Epidermal melanocyte (primary cell): ENCODE measurements around the gene ZNF385A.
"Not testable (repeated sequence)": the region's sequence is repeated elsewhere in the genome, so short reads cannot be mapped to it uniquely, and the experiment has no call there.

Experiments
- DNase-seq: peaks from one replicate; pipeline ENCODE4 v3.0.0; 2011; ENCODE audit warnings: low spot score; ENCODE audit not compliant: insufficient read length

The ZNF385A gene

DNA sequence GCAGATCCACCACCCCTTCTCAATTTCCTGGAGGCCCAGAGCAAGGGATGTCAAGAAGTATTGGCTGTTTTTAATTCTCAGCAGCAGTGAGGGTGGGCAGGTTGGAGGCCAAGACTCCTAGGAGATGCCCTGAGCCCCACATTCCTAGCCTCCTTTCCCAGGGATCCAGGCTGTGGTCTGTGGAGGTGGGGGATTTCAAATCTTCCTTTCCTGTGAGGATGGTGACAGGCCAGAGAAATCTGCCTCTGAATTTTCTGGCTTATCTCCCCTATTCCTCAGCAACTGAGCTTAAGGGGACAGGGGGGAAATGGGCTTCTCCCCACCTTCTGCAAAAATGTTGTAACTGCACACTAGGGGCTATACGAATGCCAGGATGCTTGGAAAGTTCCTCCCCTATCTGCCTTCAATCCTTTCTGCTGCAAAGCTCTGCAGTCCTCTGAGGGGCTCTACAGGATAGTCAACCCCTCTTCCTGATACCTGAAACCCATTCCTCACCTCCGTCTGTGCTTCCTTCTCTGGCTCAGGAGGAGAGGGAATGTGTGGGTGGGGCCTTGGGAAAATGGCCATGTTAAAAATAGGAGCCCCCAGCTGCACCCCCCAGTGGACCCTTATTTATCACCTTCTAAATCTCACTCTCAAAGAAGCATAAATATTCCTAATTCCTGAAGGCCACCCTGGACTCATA is 26.9 kb downstream of the ZNF385A start:
- DNase-seq, result no peak

DNA sequence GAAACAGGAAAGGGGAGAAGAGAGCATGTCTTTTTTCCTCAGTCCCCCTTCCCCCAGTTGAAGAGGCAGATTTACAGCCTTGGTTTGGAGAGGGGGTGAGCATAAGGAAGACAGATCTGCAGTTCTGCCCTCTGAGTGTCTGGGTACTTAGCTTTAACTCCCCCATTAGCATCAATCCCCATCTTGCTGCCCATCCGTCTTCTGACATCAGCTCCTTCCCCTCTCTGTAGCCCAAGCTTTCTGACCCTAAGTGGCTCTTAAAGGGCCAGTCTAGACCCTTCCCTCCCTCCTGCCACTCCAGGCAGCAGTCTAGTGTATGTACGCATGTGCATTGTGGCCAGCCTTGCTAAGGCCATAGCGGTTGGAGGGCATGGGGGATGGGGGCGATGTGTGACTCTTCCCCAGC is 27.6 kb downstream of the ZNF385A start:
- DNase-seq, result no peak

DNA sequence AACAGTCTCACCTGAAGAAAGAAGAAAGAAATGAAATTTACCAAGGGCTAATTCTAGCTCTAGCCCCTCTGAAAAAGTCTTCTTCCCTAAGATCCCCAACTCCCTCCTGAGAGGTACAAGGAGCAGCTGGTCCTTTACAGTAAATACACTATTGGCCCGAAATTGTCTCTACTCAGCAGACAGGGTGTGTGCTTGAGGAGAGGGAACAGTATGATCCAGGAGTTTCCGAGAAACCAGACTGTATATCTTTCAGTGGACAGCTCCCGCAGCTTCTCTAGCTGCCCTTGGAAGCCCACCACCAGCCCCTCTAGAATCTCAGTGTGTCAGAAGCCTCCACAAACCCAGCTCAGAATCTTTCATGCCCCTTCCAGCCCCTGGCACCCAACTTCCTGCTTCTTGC is 28.3 kb downstream of the ZNF385A start:
- DNase-seq, result no peak

DNA sequence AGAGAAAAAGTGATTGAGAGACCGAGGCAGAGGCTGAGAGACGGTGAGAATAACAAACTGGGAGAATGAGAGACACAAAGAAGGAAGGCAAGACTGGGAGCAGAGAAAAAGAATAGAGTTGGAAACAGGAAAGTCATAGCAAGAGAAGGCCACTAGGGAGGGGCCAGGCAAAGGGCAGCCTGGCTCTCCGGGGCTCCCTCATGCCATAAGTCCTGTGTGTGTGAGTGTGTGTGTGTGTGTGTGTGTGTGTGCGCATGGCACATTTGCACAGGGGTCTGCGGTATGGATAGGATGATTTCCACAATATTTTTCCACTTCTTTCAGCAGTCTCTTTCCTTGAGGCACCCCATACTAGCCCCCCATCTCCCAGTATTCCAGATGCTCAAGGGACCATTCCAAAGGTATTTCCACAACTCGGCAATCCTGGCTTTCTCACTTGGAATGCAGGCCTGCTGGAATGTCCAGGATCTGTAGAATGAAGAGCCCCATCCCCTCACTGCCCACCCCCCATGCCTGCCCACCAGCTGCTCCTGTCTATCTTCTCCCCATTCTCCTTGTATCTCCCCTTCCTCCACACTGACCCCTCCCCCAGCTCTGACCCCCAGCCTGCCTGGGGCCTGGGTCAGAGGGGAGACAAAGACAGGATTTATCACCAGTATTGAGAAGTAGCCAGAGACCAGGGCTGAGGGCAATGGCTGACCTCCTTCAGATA is 29.3 kb downstream of the ZNF385A start:
- no peak for DNase-seq

DNA sequence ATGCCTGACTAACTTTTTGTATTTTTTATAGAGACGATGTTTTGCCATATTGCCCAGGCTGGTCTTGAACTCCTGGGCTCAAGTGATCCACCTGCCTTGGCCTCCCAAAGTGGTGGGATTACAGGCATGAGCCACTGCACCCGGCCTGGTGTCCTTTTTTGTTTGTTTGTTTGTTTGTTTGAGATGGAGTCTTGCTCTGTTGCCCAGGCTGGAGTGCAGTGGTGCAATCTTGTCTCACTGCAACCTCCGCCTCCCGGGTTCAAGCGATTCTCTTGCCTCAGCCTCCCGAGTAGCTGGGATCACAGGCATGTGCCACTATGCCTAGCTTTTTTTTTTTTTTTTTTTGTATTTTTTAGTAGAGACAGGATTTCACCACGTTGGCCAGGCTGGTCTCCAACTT is 30.3 kb downstream of the ZNF385A start:
- DNase-seq, result not testable (repeated sequence)

DNA sequence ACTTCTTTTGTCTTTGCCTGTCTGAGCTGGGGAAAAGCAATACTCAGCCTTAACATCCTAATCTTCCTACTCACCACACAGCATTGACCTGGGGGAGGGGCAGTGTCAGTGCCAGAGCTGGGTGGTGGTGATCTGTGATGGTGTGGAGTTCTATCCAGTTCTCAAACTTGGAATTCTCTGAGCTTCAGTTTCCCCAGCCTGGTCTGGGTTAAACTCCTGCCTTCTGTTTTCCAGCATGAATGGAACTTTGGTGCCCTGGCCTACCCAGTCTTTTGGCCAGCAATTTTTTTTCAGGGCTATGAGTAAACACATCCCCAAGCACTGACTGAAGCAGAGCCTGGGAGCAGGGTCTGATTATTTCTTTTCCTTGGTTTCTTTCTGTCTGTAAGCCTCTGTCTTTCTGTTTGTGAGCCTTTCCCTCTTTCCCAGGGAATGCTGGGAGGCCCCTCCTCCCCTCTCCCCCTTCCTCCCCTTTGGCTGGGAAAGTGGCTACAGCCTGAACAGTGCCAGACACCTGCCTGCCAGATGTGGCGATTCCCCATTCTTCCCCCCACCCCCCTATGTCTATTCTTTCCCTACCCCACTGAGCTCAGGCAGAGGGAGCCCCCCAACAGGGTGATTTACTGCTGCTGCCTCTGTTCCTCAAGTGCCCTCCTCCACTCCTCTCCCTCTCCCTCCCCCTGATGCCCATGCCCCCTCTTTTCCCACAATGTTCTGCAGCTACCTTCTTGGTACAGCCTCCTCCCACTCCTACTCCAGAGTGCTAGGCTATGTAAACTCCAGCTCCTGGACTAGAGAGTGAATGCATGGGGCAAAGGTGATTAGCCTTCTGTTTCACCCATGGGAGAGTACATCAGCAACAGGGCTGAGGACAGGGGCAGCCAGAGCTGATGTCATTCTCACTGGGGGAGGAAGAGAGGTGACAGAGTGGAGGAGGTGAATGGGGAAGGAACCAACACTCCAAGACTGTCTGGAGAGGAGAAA is 31.4 kb downstream of the ZNF385A start:
- peak; percentile 63 for DNase-seq

DNA sequence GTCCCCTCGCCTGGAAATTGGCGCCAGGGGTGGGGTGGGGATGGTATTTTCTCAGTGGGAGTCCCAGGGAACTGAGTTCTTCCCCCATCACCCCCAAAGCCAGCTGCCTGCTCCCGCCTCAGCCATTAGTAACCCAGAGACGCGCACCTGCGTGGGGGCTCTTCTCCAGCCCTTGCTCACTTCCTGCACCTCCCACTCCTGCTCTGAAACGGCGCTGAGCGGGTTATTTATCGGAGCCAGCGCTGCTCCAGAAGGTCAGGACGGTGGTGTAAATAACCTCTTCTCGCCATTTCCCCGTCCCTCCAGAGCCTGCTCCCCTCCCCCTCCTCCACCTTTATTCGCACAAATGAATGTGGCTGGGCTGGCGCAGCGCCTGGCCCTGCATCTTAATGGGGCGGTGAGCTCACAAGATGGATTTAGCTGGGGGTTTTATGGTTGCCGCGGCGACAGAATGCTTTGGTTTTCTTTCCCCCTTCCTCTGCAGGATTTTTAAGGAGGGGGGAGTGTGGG is 32.5 kb downstream of the ZNF385A start:
- DNase-seq, result no peak

DNA sequence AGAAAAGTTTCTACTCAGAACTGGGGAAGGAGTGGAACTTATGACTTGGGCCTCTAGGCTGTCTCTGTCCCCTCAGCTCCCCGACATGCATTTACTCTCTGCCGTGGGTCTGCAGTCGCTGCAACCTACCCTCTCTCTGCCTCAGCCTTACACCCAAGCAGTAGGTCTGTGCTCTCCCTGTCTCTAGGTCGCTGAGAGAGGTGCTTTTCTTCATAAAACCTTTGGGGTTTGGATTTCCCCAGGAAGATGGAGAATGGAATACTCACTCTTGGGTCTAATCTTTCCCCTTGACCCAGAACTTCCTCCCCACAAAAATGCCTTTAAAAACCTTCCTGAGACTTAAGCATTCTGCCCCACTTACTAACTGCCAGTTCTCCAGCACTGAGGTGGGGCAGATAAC is 33.2 kb downstream of the ZNF385A start:
- no peak for DNase-seq

DNA sequence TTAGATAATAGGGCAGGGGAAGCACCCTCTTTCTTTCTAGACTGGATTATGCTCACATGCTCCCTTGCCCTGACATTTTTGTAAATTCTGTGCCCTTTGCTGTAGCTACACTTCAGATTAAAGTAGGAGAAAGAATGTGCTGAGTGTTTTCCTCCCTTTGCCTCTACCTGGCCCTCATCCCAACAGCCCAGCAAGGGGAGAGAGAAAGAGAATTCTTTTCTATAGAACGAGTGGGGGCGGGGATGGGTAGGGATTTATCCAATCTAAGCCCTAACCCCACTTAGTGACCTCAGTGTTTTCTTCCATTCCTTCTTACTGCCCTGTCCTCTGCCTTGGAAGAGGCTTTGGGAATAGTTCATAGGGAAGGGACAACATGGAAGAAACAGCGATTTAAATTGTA is 33.8 kb downstream of the ZNF385A start:
- no peak for DNase-seq

DNA sequence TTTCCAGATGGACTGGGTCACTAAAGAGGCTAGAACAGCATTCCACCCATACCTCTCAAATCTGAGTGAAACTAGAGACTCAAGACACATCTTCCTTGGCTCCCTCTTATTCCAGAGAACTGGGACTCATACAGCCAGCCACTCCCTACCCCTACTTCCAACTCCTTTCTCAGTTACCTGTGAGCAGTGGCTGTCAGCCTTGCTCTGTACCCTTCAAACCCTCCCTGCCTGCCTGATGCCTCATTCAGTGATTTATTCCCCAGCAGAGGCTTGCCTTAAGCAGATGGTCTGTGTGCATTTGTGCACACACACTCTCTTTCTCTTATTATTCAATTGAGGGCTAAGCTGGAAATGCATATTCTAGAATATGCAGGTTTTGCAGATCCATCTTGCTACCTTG is 34.9 kb downstream of the ZNF385A start:
- no peak for DNase-seq

DNA sequence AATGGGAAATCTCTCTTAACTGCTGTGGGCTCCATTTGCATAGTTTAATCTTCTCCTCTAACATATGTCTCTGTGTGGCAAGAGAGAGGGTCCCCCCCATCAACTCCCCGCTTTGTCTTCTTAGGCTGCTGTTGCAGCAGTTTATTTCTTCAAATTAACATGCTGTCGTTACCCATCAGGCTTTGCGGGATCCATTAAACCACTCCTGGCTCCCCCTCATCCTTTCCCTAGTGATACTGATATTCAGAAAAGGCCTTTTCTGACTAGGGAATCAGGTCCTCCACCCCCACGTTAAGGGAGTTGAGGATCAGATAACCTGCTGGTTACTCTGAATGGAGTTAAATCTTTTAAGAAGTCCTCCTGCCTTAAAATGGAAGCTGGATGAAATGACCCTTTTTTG is 35.5 kb downstream of the ZNF385A start:
- DNase-seq, result no peak

DNA sequence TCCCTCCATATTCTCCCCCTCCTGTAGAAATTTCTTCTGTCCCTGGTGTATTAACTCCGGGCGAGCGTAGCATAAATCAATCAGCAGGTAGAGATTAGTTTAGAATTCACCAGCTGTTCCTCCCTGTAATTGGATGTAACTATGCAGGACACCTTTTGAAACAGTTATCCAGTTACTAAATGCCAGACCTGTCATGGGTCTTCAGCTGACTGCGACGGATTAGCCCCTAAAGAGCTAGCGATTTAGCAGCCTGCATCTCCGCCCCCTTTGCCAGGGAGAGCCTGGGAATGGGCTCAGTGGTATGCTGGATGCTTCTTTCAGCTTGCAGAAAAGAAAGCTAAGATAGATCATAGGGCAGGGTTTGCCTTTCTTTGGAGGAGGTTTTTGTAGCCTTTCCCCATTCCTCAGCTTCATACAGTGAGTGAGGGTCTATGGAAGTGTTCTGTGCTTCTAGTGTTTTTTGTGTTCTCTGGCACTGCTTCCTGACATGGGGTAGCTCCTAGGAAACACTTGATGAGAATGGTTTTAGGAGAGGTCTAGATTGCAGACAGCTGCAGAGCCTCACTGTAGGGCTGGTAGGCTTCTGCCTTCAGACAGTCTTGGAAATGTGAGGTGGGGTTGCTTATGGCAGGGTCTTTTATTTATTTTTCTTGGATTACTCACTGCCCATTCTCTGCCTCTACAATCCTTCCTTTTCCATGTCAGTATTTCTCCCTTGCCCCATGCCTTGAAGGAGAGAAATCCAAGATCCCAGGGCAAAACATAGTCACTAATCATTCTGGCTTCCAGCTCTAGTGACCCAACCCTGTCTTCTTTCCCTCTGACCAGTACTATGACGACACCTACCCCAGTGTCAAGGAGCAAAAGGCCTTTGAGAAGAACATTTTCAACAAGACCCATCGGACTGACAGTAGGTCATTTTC is 42.9 kb downstream of the ZNF385A start:
- DNase-seq, result no peak

DNA sequence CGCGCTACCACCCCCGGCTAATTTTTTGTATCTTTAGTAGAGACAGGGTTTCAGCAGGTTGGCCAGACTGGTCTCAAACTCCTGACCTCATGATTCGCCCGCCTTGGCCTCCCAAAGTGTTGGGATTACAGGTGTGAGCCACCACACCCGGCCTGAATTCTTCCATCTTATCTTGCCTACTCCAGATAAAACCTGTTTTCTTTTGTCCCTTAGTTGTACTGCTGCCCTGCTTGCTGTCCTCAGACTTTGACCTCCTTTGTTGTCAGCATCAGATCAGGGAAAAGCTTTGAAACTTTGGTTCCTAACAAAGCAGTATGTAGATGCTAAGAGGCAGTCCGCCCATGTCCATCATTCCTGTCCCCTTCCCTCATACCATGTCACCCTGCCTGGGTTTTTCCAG is 43.7 kb downstream of the ZNF385A start:
- DNase-seq, result no peak

DNA sequence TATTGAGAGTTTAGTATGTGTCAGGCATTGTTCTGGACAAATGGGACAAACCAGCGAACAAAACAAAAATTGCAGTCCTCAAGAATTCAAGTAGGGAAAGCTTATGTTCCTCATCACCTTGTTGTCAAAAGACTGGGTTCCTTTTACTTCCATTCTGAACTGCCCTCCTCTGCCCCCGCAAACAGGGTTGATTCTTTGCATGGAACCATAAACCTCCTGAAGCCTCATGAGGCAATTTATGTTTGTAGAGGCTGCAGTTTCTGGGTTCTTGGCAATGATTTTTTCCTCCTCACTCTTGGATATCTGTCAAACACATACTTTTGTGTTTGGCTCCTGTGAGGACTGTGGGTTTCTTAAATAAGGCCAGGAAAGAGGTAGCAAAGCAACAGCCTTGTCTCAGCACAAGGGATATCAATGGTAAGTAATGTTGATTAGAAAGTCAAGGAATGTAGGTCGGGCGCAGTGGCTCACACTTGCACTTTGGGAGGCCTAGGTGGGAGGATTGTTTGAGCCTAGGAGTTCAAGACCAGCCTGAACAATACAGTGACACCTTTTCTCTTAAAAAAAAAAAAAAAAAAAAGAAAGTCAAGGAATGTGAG is 45.7 kb downstream of the ZNF385A start:
- no peak for DNase-seq

DNA sequence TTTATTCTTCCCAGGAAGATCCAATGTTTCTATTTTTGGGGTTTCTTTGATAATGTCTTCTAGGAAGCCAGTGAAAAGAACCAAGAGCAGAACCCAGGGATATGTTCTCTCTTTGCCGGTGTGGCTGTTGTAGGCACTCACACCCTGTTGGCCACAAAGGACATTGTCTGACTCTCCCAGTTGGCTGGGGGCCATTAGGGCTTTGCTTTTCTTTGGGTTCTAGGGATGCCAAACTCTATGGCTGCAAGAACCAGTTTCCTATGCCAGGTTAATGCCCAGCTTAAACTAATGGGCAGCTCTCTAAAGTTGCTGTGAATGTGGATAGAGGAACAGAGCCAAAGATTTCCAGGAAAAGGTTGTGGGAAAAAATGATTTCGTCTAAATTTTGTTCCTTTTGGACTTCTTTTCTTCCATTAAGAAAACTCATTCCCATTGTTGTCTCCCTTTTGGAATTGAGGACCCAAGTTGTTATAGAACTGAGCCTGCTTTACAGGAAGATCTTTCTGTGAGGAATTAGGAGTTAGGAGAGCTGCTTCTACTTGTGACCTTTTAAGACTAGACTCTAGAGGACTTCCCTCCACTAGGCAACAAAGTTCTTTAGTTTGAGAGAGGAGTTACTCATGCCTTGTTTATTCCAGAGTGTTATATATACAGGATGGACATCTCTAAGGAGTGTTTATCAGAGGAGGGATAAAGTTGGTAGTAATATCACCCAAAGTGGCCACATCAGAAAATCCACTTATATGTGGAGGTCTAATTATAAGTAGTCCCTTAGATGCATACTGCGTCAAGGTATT is 46.5 kb downstream of the ZNF385A start:
- no peak for DNase-seq

DNA sequence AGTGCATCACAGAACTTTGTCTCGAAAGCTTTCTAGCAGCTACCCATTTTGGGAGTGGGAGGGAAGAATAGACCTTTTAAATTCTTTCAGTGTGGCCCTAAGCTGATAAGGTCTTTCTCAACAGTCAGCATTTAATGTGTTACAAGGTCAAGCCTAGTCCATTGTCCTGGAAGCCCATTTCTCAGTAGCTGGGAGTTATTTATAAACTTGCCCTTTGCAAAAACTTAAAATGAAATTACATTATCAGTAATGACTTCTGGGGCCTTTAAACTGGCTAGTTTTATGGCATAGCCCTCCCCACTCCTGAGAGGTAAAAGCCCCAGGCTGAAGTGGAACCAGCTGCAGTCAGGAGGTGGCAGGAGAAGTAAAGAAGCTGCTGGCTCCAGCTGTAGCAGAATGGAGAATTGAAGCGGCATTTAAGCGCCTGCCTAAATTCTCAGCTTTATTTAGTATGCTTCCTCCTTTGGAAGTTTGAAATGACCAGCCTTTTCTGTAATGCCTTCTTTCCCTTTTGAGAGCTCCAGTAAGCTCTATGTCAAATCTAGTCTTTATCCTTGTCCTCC is 47.2 kb downstream of the ZNF385A start:
- no peak for DNase-seq

DNA sequence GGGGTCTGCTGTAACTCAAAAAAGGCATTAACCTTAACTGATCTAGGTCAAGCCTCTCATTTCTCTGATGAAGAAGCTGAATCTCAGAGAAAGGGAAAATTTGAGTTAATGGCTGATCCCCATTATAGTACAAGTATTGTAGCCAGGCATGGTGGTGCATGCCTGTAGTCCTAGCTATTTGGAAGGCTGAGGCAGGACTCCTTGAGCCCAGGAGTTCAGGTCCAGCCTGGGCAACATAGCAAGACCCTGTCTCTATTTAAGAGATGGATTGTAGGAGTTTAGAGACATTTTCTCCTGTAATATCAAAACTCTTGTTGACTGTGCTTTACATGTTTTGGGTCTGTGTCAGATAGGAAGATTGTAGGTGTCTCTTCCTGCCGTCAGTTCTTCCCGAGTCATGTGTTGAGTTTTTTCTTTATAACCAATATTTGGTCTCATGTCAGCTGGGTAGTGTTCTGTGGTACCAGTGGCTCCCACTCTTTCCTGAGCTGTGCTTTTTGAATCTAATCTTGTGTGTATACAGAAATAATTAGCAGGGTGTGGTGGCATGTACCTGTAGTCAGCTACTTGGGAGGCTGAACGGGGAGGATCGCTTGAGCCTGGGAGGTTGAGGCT is 51.0 kb downstream of the ZNF385A start:
- no peak for DNase-seq

DNA sequence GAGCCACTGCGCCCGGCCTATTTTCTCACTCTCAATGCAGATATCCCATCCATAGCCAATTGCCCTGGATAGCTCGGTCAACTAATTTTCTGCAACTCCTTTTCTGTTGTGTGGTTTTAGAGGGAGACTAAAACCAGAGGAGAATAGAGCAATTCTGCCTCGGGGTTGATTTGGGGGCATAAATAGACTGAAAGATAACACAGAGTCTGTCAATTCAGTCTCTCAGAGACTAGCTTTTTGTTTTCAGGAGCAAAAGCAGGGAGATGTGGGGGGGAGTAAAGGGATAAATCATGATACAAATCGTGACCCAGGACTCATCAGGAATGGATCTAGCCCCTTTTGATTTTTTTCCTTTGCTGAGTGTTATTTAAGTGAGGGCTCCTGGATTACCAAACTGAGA is 53.1 kb downstream of the ZNF385A start:
- DNase-seq, result peak; percentile 41

DNA sequence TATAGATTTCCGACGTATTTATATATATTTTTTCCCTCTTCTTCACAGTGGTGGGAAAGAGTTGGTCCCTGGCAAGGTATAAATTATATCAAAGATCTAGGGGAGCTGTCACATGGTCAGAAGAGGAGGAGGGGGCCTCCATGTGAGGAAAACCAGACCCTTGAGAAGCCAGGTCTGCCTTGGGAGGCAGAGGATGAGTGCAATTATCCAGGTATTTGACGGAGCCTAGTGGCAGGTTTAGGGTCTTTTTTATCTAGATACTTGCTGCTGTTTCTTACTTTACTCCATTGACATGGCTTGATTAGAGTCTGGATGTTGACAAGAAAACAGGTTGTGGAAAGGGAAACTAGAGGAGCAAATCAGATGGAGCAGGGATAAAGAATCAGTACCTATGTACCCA is 54.1 kb downstream of the ZNF385A start:
- DNase-seq, result no peak
